Naive B cell (primary cell): ENCODE measurements around the gene MYADML2. TPM values are rescaled to one million over a fixed set of nuclear protein-coding genes. Genes with fewer than 3 reads are reported as not detected.
"Not testable (repeated sequence)": the region's sequence is repeated elsewhere in the genome, so short reads cannot be mapped to it uniquely, and the experiment has no call there.

Experiments used
- ATAC-seq, 2 donors: fragments of 150-1000 bp; cut with Tn5 transposase; 2 replicates each; pipeline ENCODE4 v1.10.0; 2021; ENCODE audit warnings: low read depth in 2 of 2, mild to moderate bottlenecking in 2 of 2, moderate library complexity in 2 of 2
- DNase-seq: peaks from one replicate; pipeline ENCODE4 v3.0.0; 2022
- H3K27ac Mint-ChIP-seq, 6 donors: one replicate each; pipeline ENCODE4 v1.8.0; 2020 to 2022; ENCODE audit warnings: mild to moderate bottlenecking in 6 of 6, mixed read lengths in 6 of 6, moderate library complexity in 5 of 6, inconsistent platforms in 2 of 6
- H3K27me3 Mint-ChIP-seq, 3 donors: one replicate each; pipeline ENCODE4 v1.8.0; 2021 to 2022; ENCODE audit warnings: mixed read lengths in 3 of 3, mild to moderate bottlenecking in 1 of 3
- H3K36me3 Mint-ChIP-seq, 2 donors: one replicate each; pipeline ENCODE4 v1.8.0; 2020 to 2022; ENCODE audit warnings: mixed read lengths in 2 of 2, inconsistent platforms in 1 of 2, mild to moderate bottlenecking in 1 of 2
- H3K4me1 Mint-ChIP-seq, 3 donors: one replicate each; pipeline ENCODE4 v1.8.0; 2020 to 2022; ENCODE audit warnings: mixed read lengths in 3 of 3, inconsistent platforms in 1 of 3, mild to moderate bottlenecking in 1 of 3, moderate library complexity in 1 of 3
- H3K4me3 Mint-ChIP-seq, 8 donors: one replicate each; pipeline ENCODE4 v1.8.0; 2020 to 2022; ENCODE audit warnings: mild to moderate bottlenecking in 8 of 8, mixed read lengths in 8 of 8, moderate library complexity in 8 of 8, inconsistent platforms in 2 of 8
- H3K9me3 Mint-ChIP-seq, 7 donors: one replicate each; pipeline ENCODE4 v1.8.0; 2020 to 2022; ENCODE audit warnings: mixed read lengths in 7 of 7, mild to moderate bottlenecking in 5 of 7, inconsistent platforms in 2 of 7, moderate library complexity in 1 of 7
- polyA plus RNA-seq, 6 donors: library from polyadenylated mRNA; unstranded; fragments of 300-500 nt; fragmentation: Illumina TruSeq; gene quantifications; one replicate each; pipeline ENCODE4 v1.2.3, GENCODE V29; 2021; ENCODE audit warnings: low read depth in 6 of 6

The MYADML2 gene
- polyA plus RNA-seq, 6 donors from 2014 or later = not detected

GRCh38 chr17:81960130-81960958, 13.3 kb upstream of the MYADML2 start:
- ATAC-seq (no peak), DNase-seq (no peak)
- Mint-ChIP-seq H3K4me3 (peak overlapping the region in 3 of 8 donors; percentile 40 to 70 (median 65)), H3K4me1 (peaks cover 0 to 8% (median 5%) of the 10 kb centered on the region in 3 donors), H3K27me3 (peaks cover 18 to 51% (median 31%) of the 10 kb centered on the region in 3 donors), H3K27ac (no peak overlapping the region), H3K36me3 (no peaks in the 10 kb centered on the region), H3K9me3 (no peaks in the 10 kb centered on the region)

- Mint-ChIP-seq H3K36me3 (no peaks in the 10 kb centered on the region), H3K4me3 (peak overlapping the region in 7 of 8 donors; percentile 39 to 88 (median 74)), H3K4me1 (peaks cover 0 to 8% (median 5%) of the 10 kb centered on the region in 3 donors), H3K27ac (peak overlapping the region in 1 of 6 donors; percentile 92), H3K9me3 (no peaks in the 10 kb centered on the region), H3K27me3 (peaks cover 18 to 57% (median 28%) of the 10 kb centered on the region in 3 donors)
- ATAC-seq = peak; percentile 96
- DNase-seq = peak; percentile 83
Measured at GRCh38 chr17:81959362-81960129, 12.5 kb upstream of the MYADML2 start.

GRCh38 chr17:81958633-81959342, 11.8 kb upstream of the MYADML2 start:
- peak overlapping the region; percentile 15 to 88 (median 72) for H3K4me3 Mint-ChIP-seq
- peaks cover 18 to 51% (median 23%) of the 10 kb centered on the region in 3 donors for H3K27me3 Mint-ChIP-seq
- no peaks in the 10 kb centered on the region for H3K36me3 Mint-ChIP-seq
- ATAC-seq (no peak), DNase-seq (no peak)
- H3K27ac Mint-ChIP-seq = peak overlapping the region in 1 of 6 donors; percentile 92
- H3K4me1 Mint-ChIP-seq = peaks cover 0 to 8% (median 5%) of the 10 kb centered on the region in 3 donors
- no peaks in the 10 kb centered on the region for H3K9me3 Mint-ChIP-seq

- Mint-ChIP-seq H3K4me3 (peak overlapping the region in 4 of 8 donors; percentile 45 to 74 (median 66)), H3K36me3 (no peaks in the 10 kb centered on the region), H3K9me3 (no peaks in the 10 kb centered on the region), H3K27ac (peak overlapping the region in 1 of 6 donors; percentile 76), H3K27me3 (peaks cover 14 to 42% (median 23%) of the 10 kb centered on the region in 3 donors), H3K4me1 (peaks cover 0 to 8% (median 5%) of the 10 kb centered on the region in 3 donors)
- ATAC-seq = no peak
- no peak for DNase-seq
Measured at GRCh38 chr17:81957691-81958432, 10.8 kb upstream of the MYADML2 start.

- peaks cover 0 to 8% (median 5%) of the 10 kb centered on the region in 3 donors for H3K4me1 Mint-ChIP-seq
- H3K27me3 Mint-ChIP-seq = peaks cover 9 to 34% (median 23%) of the 10 kb centered on the region in 3 donors
- no peaks in the 10 kb centered on the region for H3K36me3 Mint-ChIP-seq
- H3K4me3 Mint-ChIP-seq = peak overlapping the region in 2 of 8 donors; percentile 45 to 63
- no peak for DNase-seq
- peak overlapping the region in 1 of 6 donors; percentile 76 for H3K27ac Mint-ChIP-seq
- H3K9me3 Mint-ChIP-seq = no peaks in the 10 kb centered on the region
- ATAC-seq = no peak
Measured at GRCh38 chr17:81956607-81957589, 9.9 kb upstream of the MYADML2 start.

- no peak for DNase-seq
Measured at GRCh38 chr17:81955756-81956544, 8.9 kb upstream of the MYADML2 start.

GRCh38 chr17:81955058-81955681, 8.1 kb upstream of the MYADML2 start:
- DNase-seq (no peak), ATAC-seq (no peak)
- Mint-ChIP-seq H3K27ac (no peak overlapping the region), H3K27me3 (peaks cover 9 to 34% (median 23%) of the 10 kb centered on the region in 3 donors), H3K36me3 (no peaks in the 10 kb centered on the region), H3K9me3 (peaks cover 0 to 2% (median 0%) of the 10 kb centered on the region in 7 donors), H3K4me3 (no peak overlapping the region), H3K4me1 (peaks cover 0 to 8% (median 5%) of the 10 kb centered on the region in 3 donors)

More at GRCh38 chr17:81955756-81956544, 8.9 kb upstream of the MYADML2 start:
- peaks cover 9 to 34% (median 23%) of the 10 kb centered on the region in 3 donors for H3K27me3 Mint-ChIP-seq
- H3K4me1 Mint-ChIP-seq = peaks cover 0 to 8% (median 5%) of the 10 kb centered on the region in 3 donors
- H3K36me3 Mint-ChIP-seq = no peaks in the 10 kb centered on the region
- H3K4me3 Mint-ChIP-seq = peak overlapping the region in 1 of 8 donors; percentile 29
- no peak for ATAC-seq
- peaks cover 0 to 2% (median 0%) of the 10 kb centered on the region in 7 donors for H3K9me3 Mint-ChIP-seq
- H3K27ac Mint-ChIP-seq = no peak overlapping the region

- H3K4me1 Mint-ChIP-seq = peaks cover 0 to 8% (median 5%) of the 10 kb centered on the region in 3 donors
- H3K27ac Mint-ChIP-seq = no peak overlapping the region
- peaks cover 9 to 34% (median 23%) of the 10 kb centered on the region in 3 donors for H3K27me3 Mint-ChIP-seq
- peaks cover 0 to 2% (median 0%) of the 10 kb centered on the region in 7 donors for H3K9me3 Mint-ChIP-seq
- no peaks in the 10 kb centered on the region for H3K36me3 Mint-ChIP-seq
- no peak for DNase-seq
- no peak for ATAC-seq
- H3K4me3 Mint-ChIP-seq = no peak overlapping the region
Measured at GRCh38 chr17:81954131-81955057, 7.4 kb upstream of the MYADML2 start.

GRCh38 chr17:81953443-81953842, 6.4 kb upstream of the MYADML2 start:
- H3K36me3 Mint-ChIP-seq, ATAC-seq, H3K27ac Mint-ChIP-seq, H3K9me3 Mint-ChIP-seq, H3K4me1 Mint-ChIP-seq, DNase-seq: not testable (repeated sequence)
- H3K4me3 Mint-ChIP-seq = peak overlapping the region in 1 of 8 donors; percentile 47
- H3K27me3 Mint-ChIP-seq = peaks cover 7 to 32% (median 16%) of the 10 kb centered on the region in 3 donors

- H3K4me3 Mint-ChIP-seq = no peak overlapping the region
- H3K27me3 Mint-ChIP-seq = peaks cover 5 to 26% (median 9%) of the 10 kb centered on the region in 3 donors
- no peak overlapping the region for H3K27ac Mint-ChIP-seq
- peaks cover 0 to 2% (median 0%) of the 10 kb centered on the region in 7 donors for H3K9me3 Mint-ChIP-seq
- ATAC-seq (no peak), DNase-seq (no peak)
- no peaks in the 10 kb centered on the region for H3K36me3 Mint-ChIP-seq
- no peaks in the 10 kb centered on the region for H3K4me1 Mint-ChIP-seq
Measured at GRCh38 chr17:81952792-81953228, 5.8 kb upstream of the MYADML2 start.
